GM19023 (cell line): Measurements from ENCODE around the gene SYT9.

Experiments used
- ATAC-seq: cut with Tn5 transposase; IDR thresholded peaks from one replicate; pipeline ENCODE4 v1.9.1; 2021; ENCODE audit warnings: mild to moderate bottlenecking, moderate library complexity; ENCODE audit not compliant: unreplicated experiment

SYT9 gene

DNA sequence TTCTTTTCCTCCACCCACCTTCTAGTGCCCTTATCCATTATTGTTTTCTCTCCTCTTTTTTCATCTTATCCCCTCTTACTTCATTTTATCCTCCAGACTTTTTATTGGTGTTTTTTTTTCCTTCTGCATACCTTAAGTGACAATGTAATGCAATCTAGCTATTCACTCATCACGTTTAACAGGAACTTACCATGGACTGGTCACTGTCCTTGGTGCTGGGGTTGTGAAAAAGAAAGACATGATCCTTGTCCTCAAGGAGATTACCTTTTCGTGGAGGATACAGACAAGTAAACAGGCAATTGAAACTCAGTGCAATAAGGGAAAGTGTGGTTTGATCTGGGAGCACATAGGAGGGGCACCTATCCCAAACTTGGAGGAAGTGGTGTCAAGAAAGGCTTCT, 20.7 kb downstream of the SYT9 start:
- ATAC-seq: no peak

DNA sequence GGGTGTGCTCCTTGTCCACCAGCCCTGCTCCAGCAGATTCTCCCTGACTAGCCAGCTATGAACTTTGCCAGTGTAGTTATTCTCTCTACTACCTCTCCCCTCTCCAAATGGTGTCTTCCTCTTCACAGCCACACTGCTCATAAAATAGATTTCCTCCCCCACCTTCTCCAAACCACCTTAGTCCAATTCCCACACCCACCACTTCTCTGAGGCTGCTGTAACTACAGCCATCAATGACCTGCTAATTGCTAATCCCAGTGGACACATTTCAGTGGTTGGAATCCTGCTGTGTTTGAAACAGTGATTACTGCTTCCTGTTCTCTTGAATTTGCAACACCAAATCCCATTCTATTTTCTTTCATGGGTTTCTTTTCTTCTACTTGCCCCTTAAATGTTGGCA, 23.4 kb downstream of the SYT9 start:
- ATAC-seq: no peak

DNA sequence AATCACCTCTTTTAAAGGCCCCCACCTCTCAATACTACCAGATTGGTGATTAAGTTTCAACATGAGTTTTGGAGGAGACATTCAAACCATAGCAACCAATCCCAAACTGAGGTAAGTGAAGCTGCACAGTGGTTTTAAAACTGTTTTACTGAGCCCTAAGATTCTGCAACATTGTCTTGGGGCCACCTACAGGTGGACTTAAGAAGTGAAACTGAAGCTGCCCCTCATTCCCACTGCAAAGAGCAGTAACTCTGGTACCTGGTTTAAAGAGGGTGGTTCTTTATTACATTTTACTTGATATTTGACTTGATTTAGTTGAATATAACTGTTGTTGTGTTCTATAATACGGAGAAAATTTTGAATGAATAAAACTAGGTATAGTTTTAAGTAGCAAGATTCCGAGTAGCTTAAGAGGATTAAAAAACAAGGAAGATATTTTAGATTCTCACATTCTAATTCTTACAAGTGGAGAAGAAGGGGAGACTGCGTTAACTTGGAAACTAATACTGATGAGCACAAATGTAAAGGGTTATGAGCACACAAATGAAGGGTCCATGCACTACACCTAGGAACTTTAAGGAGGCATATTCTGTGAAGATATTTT, 26.7 kb downstream of the SYT9 start:
- ATAC-seq: no peak

DNA sequence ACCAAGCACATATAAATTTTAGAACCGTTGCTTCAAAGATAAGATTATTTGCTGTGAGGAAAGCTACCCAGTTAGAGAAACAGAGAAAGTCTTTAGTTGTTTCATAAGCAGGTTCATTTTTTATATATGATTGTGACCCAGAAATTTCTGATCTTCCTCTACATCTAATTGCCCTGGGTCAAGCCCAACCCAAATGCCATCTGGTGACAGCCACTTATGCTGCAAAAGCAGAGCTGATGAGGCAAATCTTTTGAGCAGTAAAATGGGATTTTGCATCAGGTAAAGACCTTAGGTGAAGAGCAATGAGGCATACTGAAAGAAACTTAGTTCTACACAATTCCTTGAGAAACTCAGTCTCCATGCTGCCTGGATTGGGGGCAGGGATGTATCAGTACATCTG, 28.0 kb downstream of the SYT9 start:
- no peak for ATAC-seq

DNA sequence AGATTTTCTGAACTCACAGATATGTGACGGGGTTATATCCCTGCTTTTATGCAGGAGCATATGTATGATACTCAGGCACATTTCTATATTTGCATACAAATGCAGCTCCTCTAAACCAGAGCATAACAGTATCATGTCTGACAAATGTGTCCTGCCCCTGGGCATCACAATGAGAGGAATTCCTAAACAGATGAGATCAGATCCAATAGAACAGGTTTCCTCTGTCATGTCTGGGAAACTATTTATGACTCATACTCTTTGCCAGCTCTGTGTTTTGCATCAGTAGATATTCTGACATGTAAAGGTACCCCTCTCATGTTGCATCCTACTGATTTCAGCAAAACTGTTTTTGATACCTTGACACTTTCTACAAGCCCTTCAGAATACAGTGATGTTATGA, 29.4 kb downstream of the SYT9 start:
- ATAC-seq: no peak

DNA sequence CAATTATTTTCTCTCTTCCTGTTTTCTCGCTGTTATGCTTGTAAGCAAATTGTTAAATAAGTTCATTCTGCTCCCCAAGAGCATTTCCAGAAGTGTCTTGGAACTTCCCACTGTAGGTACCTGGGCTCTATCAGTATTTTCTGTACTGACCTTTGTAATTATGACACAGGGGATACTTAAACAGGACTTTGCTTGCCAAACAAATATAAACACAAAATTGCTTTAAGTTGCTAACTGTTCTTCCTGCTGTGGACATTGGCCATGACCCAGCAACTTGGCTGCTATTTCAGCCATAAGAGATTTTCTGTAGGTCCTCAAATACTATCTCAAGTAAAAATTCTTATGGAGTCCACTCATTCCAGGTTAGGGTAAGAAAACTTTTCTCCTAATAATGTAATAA, 30.1 kb downstream of the SYT9 start:
- no peak for ATAC-seq

DNA sequence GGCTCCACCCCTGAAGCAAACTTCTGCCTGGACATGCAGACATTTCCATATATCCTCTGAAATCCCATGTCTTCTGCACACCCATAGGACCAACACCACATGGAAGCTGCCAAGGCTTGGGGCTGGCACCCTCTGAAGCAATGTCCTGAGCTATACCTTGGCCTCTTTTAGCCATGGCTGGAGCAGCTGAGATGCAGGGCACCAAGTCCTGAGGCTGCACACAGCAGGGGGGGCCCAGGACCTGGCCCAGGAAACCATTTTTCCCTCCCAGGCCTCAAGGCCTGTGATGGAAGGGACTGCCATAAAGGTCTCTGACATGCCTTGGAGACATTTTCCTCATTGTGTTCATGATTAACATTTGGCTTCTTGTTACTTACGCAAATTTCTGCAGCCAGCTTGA, 34.5 kb downstream of the SYT9 start:
- ATAC-seq: no peak

DNA sequence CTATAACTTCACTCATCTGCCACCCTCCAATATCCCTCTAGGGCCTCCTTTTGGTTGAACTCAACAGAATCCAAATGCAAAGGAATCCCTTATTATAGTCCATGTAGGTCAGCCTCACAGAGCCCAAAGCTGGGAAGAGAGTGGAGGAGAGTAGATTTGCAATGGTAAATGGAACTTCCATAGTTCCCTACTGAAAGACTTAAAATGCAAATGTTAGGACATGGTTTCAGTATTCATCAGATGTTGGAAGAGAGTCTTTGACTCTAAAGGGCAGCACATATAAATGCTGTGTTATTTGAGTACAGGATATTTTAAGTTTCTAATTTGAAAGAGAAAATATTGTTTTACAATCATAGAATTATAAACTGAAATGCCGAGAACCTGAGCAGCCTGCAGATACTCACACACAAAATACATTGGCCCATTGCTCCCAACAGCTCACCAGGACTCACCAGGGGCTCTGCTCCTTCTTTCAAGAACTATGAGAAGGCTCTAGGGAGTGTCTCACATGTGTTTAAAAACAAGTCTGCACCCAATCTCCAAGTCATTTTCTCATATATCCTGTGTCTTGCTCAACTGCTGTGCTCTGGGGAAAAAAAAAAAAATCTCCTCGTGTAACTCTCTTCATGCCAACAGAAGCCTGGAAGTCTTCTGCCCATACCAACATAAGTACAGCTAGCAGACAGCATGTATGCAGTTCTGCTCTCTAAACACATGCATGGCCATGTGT, 39.6 kb downstream of the SYT9 start:
- no peak for ATAC-seq

DNA sequence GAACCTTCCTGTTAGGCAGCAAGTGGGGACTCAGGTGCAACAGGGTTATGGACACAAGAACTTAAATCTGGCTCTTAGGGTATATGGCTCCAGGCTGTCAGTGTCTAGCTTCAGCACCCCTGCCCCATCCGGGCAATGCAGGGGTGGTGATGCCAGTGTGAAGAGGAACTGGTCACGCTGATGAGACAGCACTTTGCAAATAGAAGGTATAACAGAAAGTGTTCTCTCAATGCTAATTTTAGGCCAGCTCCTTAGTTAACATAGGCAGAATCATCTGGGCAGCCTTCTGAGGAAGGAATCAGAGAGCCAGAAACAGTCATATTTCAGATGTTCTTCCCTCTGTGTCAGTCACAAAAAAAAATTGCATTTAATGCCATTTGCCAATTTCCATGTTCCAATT, 41.2 kb downstream of the SYT9 start:
- no peak for ATAC-seq

DNA sequence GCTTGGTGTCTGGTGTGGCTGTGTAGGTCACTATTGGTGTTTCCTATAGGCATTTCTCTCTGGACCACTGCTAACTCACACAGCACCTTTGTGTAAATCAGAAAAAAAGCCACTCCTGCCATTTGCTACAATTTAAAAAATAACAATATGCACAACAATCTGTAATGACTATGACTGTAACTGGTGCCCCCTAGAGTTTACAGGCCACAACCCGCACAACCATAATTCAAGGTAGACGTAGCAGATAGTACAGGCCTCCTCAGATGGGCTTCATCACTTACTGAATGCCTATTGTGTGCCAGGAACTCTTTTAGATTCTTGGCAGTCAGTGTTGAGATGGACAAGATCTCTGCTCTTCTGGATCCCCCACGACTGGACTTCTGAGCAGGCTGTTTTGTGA, 47.7 kb downstream of the SYT9 start:
- no peak for ATAC-seq

DNA sequence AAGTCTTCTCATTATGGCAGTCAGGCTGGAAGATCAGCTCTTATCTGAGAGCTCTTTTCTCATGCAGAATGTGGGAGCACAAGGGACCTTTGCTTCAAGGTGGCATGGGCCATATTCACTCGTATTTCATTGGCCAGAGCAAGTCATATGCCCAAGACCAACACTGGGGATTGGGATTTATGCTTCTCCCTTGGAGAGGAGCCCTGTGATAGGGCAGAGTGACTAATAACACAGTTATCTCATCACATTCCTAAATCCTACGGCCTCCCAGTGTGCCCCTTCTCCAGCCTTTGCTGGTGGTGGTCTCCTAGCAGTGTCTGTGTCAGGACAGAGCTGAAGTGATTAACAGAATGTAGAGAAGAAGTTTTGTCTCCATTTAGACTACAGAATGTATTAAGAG, 48.6 kb downstream of the SYT9 start:
- no peak for ATAC-seq

DNA sequence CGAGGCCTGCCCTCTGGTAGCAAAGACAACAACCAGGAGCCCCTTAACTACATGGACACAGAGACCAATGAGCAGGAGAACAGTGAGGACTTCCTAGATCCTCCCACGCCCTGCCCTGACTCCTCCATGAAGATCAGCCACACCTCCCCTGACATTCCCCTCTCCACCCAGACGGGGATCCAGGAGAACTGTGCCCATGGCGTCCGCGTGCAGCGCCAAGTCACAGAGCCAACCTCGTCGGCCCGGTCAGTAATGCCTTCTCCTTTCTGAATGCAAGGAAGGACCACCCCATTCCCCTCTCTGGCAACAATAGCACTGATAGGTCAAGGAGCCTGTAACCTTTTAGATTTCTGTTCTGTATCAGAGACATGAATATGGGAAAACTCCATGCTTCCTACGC, 51.4 kb downstream of the SYT9 start:
- no peak for ATAC-seq

DNA sequence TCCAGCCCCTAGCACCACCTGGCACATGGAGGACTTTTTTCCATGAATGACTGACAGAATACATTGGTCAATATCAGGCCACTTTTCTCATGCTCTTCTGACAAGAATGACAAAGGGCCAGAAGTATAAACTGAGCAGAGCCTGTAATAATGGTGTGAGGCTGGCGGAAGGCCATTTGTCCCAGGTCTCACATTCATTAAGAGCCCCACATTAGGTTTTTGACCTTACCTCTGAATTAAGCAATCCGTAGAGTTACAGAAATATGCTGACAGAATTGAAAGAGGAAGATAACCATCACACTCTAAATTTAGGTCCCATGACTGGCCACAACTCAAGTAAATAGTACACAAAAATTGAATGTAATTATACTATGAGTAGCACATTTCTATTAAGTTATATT, 55.2 kb downstream of the SYT9 start:
- ATAC-seq: no peak

DNA sequence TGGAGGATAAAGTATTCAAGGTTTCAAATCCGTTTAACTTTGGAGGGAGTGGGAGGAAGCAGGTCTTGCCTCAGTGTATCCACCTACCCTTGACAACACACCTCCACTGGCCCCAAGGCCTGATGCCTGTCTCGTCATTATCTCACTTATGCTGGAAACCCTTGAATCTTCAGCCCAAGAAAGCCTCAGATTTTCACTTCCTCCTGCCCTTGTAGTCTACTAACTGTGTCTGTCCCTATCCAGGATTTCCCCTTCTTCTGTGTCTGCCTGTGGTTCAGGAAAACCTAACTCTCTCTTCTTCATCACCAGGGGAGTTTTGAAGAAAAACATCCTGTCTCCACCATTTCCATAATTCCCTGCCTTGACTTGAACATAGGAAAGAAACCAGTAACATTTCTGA, 56.1 kb downstream of the SYT9 start:
- no peak for ATAC-seq

DNA sequence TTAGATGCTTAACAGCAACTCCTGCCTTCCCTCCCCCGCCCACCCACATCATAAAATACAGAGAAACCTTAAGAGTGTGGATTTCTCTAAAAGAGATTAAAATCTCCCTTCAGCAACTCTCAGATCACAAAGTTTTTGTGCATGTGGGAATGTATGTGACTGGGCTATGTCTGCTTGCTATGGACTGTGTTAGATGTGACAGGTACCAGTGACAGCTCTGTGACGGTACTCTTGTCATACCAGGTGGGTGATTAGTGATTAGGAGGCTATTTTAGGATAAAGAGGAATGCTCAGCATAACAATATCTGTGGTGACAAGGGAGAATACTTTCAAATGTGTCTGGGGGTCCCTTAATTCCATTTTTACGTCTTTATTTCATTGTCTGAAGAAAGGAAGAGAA, 60.2 kb downstream of the SYT9 start:
- no peak for ATAC-seq

DNA sequence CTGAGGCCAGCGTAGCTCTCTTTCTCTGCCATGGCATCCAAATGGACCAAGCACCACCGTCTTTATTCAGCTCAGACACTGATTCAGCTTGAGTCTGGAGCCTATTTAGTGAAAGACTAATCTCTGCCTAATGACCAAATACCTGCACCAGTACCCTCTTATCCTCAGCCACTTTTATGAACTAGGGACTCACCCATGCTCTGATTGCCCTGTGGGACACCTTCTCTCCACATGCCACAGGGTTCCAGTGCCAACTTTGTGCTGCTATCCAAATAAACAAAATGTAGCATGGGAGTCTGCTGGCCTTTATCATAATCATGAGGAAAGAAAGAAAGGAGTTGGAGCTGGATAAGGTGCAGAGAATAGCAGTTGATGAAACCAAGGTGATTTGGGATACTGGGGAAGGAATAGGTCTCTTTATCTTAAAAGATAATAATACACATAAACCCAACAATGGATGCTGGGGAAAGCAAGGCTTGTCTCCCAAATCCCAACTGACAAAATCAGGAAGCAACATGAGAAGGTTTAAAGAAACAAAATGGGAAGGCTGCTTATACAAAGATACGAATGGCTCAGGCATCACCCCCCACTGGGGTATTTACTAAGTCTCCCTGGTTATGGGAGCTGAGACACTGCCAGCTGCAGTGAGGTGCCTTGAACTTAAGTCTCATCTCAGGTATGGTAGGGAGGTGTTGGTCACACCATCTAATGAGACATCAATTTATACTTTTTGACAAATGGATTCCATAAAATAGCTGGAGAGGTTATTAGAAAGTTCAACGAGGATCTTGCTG, 63.3 kb downstream of the SYT9 start:
- ATAC-seq: no peak

DNA sequence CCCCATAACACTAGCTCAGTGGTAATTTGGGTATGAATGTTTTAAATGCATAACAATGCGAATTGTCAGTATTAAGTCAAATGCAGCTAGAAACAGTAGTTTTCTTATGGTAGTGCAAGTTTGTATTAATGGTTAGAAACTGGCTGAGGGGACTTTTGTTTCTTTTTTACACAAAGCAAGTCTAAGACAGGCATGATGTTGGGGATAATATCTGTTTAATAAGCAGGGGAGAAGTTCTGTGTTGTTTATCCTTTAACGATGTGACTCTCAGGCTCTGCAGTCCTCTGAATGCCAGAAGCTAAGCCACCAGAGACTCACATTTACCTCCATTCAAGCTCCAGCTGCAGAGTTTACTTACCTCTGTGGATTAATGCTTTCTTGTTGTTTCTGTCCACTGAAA, 67.8 kb downstream of the SYT9 start:
- ATAC-seq: no peak

DNA sequence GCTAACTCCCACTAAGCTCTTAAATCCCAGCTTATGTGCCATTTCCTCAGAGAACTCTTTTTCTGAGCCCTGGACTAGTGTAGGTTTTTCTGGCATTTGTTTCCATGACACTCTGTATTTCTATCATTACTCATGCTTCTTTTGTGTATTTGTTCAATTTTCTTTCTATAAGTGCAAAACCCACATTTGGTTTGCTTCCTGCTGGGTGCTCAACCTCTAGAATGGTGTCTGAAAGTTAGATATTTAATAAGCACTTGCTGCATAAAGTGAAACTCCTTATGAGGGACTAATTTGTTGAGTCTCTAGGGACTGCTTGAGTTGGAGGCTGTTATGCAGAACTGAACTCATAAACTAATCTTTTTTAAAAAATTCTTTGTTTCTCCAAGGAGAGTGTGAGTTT, 68.6 kb downstream of the SYT9 start:
- no peak for ATAC-seq

DNA sequence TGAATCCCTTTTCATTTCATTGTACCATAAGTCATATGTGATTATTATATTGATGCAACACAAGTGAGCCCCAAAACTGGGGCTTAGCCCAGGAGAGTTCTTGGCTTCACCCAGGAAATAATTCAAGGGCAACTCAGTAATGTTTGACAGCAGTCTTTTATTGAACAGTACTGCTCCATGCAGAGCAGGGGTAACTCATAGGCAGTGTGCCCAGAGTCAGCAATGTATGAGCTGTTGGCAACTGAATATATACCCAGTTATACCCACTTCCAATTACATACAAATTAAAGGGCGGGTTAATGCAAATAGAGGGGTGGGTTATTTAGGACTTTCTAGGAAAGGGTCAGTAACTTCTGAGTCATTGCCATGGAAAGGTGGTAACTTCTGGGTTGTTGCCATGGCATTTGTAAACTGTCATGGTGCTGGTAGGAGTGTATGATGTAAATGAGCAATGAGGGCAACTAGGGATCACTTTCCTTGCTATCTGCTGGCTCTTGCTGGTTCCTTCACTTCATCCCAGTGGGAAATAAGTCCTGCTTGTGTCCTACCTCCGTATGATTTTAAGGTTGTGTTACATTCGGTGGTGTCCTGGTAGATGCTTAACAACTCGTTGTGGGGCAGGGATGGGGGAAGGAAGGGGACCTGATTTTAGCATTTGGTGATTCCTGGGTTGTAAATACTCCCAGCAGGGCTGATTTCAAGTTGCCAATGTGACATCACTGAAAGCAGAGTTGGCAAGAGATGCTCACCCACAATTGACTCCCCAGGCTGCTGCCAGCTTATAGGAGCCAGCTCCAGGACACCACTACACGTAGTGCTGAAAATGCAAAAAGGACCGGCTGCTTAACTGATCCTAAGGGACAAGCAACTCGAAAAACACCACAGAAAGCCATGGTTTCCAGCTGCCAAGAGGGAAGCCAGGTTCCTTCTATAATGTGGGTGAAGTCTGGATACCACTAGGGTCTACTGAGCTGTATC, 70.1 kb downstream of the SYT9 start:
- no peak for ATAC-seq

DNA sequence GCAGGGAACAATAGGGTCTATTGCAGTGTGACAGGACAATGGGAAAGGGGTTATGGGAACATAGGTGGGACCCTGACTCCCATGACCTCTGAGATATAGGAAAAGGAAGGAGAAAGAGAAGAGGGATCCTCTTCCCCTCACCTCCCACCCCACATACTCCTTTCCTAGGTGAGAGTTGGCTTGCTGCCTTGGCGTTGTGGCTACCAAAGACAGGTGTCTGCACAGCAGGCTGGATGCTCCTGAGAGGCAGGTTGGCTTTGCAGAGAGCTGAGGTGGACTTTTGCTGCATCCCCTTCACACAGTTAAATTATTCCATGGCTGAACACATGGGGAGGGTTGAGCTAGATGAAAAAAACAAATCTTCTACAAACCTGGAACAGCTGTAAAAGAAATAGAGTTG, 80.7 kb downstream of the SYT9 start:
- ATAC-seq: no peak

DNA sequence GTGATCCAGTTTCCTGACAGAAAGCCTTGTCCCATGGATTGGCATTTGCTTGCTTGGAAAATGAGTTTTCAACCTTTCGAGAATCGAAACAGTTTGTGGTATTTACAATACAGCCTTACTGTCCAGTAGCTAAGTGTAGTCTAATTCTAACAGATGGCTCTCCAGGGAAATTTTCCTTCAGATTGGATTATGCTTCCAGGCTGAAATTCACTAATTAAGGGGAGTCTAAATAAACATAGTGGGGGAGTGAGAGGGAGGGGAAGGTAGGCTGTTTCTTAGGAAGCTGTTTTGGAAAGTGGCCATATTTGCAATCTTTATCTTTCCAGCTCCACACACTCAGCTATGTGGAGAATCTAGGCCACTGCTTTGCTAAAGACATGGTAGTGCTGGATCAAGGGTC, 81.3 kb downstream of the SYT9 start:
- no peak for ATAC-seq
